Adrenal gland (tissue), 12 donors: ENCODE measurements around the gene CDH4. TPM values are rescaled to one million over a fixed set of nuclear protein-coding genes. Genes with fewer than 3 reads are reported as not detected.

ENCODE experiments used
- DNase-seq, 7 donors: peaks; one replicate each; pipeline ENCODE4 v3.0.0-alpha.2; 2019 to 2020
- H3K27ac ChIP-seq, 5 donors: fragments of 200-600 bp; sonication (generic) in 4 of 5; 1 replicate in 3 of 5; 2 replicates in 2 of 5; pipeline versions ENCODE4 v1.5.1 to v1.8.0; 2016 to 2020; ENCODE audit warnings: mild to moderate bottlenecking in 1 of 5
- H3K27me3 ChIP-seq: fragments of 200-600 bp; 2 replicates; pipeline ENCODE4 v1.8.0; 2021
- H3K36me3 ChIP-seq, 2 donors: fragments of 200-600 bp; replicated peaks in 1 of 2; 1 replicate in 1 of 2; 2 replicates in 1 of 2; pipeline versions ENCODE4 v1.5.1 to v1.8.0; 2018 to 2022
- H3K4me1 ChIP-seq, 2 donors: fragments of 200-600 bp; replicated peaks in 1 of 2; 1 replicate in 1 of 2; 2 replicates in 1 of 2; pipeline versions ENCODE4 v1.5.1 to v1.8.0; 2018 to 2021
- H3K4me3 ChIP-seq, 4 donors: fragments of 200-600 bp; sonication (generic) in 3 of 4; one replicate each; pipeline ENCODE4 v1.5.1; 2016 to 2018
- H3K9me3 ChIP-seq, 3 donors: fragments of 200-600 bp; sonication (generic) in 1 of 3; replicated peaks in 1 of 3; 1 replicate in 2 of 3; 2 replicates in 1 of 3; pipeline versions ENCODE4 v1.5.1 to v1.8.0; 2016 to 2021
- CTCF ChIP-seq, 6 experiments: fragments of 450-650 bp in 4 of 6; fragments of 200-600 bp in 2 of 6; sonication (generic) in 1 of 6; IDR thresholded peaks; 1 replicate in 5 of 6; 2 replicates in 1 of 6; pipeline versions ENCODE4 v1.5.1 to v1.8.0; 2016 to 2021; ENCODE audit warnings: antibody characterized with exemption in 6 of 6, mild to moderate bottlenecking in 2 of 6, moderate library complexity in 1 of 6
- POLR2A ChIP-seq, 2 donors: fragments of 450-650 bp; IDR thresholded peaks; one replicate each; pipeline ENCODE4 v1.6.1; 2017; ENCODE audit warnings: antibody characterized with exemption in 2 of 2, mild to moderate bottlenecking in 2 of 2, moderate library complexity in 1 of 2
- WGBS, 4 donors: extraction: QIAGEN DNeasy Blood & Tissue Kit in 2 of 4; methylation state at CpG; one replicate each; pipeline versions ENCODE4 v1.1.5 to v1.1.7; 2013 to 2017; 5-methylcytosine and 5-hydroxymethylcytosine counted together
- intact Hi-C, 2 donors: fragments of 100-400 bp; cut with DNase I; formaldehyde crosslinking; loops; one replicate each; pipeline versions ENCODE4 v1.14.1 to v1.15.0; 2022 to 2023
- polyA plus RNA-seq, 3 donors: library from polyadenylated mRNA; stranded (reverse); fragments of 200-250 nt in 2 of 3; fragments of 350-450 nt in 1 of 3; fragmentation: Illumina TruSeq in 1 of 3; extraction: RNeasy Lipid Tissue Mini Kit (QIAGEN cat#74804) in 1 of 3; gene quantifications; one replicate each; pipeline ENCODE4 v1.2.3, GENCODE V29; 2013 to 2014
- total RNA-seq, 9 donors: library from RNA; depleted of rRNA in 4 of 9; stranded (reverse); fragments of >200 nt in 4 of 9; fragments of 120-200 nt in 1 of 9; fragmentation: NEBNext Ultra II Directional in 1 of 9; extraction: Animal tissue kit (Norgen Biotek cat#: 25700) in 1 of 9; gene quantifications; one replicate each; pipeline versions ENCODE4 v1.1.0 to v1.2.4, GENCODE V29; 2013 to 2023
- donor health status: healthy with polysubstance abuse.
- donor health status: Bipolar disorder and iron deficiency.
- donor health status: DM: yes; HTN: yes; CAD: no.
- donor health status: DM: no; HTN: no; CAD: no.
- donor health status: DM: no; HTN: no; CAD: no.
- donor health status: DM: yes; HTN: yes; CAD: no.

CDH4 gene
- total and polyA plus RNA-seq, 12 donors, result 0.08 to 0.53 (median 0.20) TPM; not detected in 3

GRCh38 chr20:61537239-61538182, 285.4 kb downstream of the CDH4 start:
- intact Hi-C loops, result no loop called here
- Histone ChIP-seq H3K36me3 (no peaks in the 10 kb centered on the region), H3K4me3 (no peak overlapping the region), H3K9me3 (no peaks in the 10 kb centered on the region), H3K4me1 (no peaks in the 10 kb centered on the region), H3K27ac (no peak overlapping the region), H3K27me3 (no peaks in the 10 kb centered on the region)
- TF ChIP-seq CTCF (IDR thresholded peaks at IDR 0.05) (no peak), POLR2A (IDR thresholded peaks at IDR 0.05) (no peak)
- DNase-seq, result no peak
- WGBS, 4 donors, result 66 to 80% (median 78%) methylated on average over 24 to 25 of the region's 25 CpGs

- Histone ChIP-seq H3K9me3 (no peaks in the 10 kb centered on the region), H3K36me3 (no peaks in the 10 kb centered on the region), H3K27me3 (no peaks in the 10 kb centered on the region), H3K4me1 (no peaks in the 10 kb centered on the region), H3K4me3 (no peak overlapping the region), H3K27ac (no peak overlapping the region)
- WGBS, 4 donors, result 72 to 81% (median 77%) methylated on average over 9 to 14 of the region's 14 CpGs
- intact Hi-C loops, result no loop called here
- no peak for DNase-seq
- no peak for TF ChIP-seq CTCF (IDR thresholded peaks at IDR 0.05)
- TF ChIP-seq POLR2A (IDR thresholded peaks at IDR 0.05), result no peak
These were observed 286.3 kb downstream of the CDH4 start for GRCh38 chr20:61538183-61538942.

GRCh38 chr20:61538943-61539265, 286.8 kb downstream of the CDH4 start:
- no peak overlapping the region for H3K27ac ChIP-seq
- no peaks in the 10 kb centered on the region for H3K36me3 ChIP-seq
- 77 to 92% (median 86%) methylated on average over 6 to 8 of the region's 8 CpGs for WGBS, 4 donors
- H3K4me1 ChIP-seq, result no peaks in the 10 kb centered on the region
- intact Hi-C loops, result no loop called here
- DNase-seq, result no peak
- H3K9me3 ChIP-seq, result no peaks in the 10 kb centered on the region
- no peaks in the 10 kb centered on the region for H3K27me3 ChIP-seq
- TF ChIP-seq CTCF (IDR thresholded peaks at IDR 0.05), result no peak
- no peak for TF ChIP-seq POLR2A (IDR thresholded peaks at IDR 0.05)
- no peak overlapping the region for H3K4me3 ChIP-seq

- Histone ChIP-seq H3K4me3 (no peak overlapping the region), H3K9me3 (no peaks in the 10 kb centered on the region), H3K4me1 (no peaks in the 10 kb centered on the region), H3K36me3 (no peaks in the 10 kb centered on the region), H3K27me3 (no peaks in the 10 kb centered on the region), H3K27ac (no peak overlapping the region)
- no peak for DNase-seq
- 88 to 95% (median 90%) methylated on average over 15 to 19 of the region's 19 CpGs for WGBS, 4 donors
- intact Hi-C loops, result no loop called here
- TF ChIP-seq POLR2A (IDR thresholded peaks at IDR 0.05), result no peak
- TF ChIP-seq CTCF (IDR thresholded peaks at IDR 0.05), result no peak
These were observed 287.8 kb downstream of the CDH4 start for GRCh38 chr20:61539706-61540360.
